ENCODE results near the gene SFRP5. TPM values are rescaled to one million over a fixed set of nuclear protein-coding genes. Genes with fewer than 3 reads are reported as not detected.

Gene SFRP5
- total and polyA plus RNA-seq, 2 of the 4 experiments (the other 2 are of a cell fraction): not detected

- H3K27ac ChIP-seq (ENCODE audit: insufficient read depth, low read length): no peak overlapping the region
- H3K4me2 ChIP-seq (ENCODE audit: low read depth, low read length): no peak overlapping the region
- H3K9me3 ChIP-seq (ENCODE audit: control insufficient read depth, insufficient read depth, low read length): peaks cover 3% of the 10 kb centered on the region; the same call in 1 of the 2 replicates
- no peak overlapping the region for H3K23ac ChIP-seq (ENCODE audit: low read depth, low read length)
- H3K4me3 ChIP-seq (ENCODE audit: insufficient read depth, low read depth, low read length): no peak overlapping the region
- H2BK15ac ChIP-seq (ENCODE audit: low read depth, low read length): no peak overlapping the region
- H3K9me1 ChIP-seq (ENCODE audit: insufficient read depth, low read length): no peaks in the 10 kb centered on the region
- H2AK5ac ChIP-seq (ENCODE audit: low read depth, low read length): no peak overlapping the region
- dilution Hi-C loops (cut with HindIII; ENCODE audit: low sequenced_read_pairs, unreplicated experiment): no loop called here
- no peak overlapping the region for H2AFZ ChIP-seq (replicated peaks; ENCODE audit: low read length, poor library complexity)
- no TSS peak for BruUV-seq (replicated peaks)
- H4K8ac ChIP-seq (ENCODE audit: low read depth in 2 of 2, low read length in 2 of 2): no peak overlapping the region
- peaks cover 30% of the 10 kb centered on the region for H3K27me3 ChIP-seq (ENCODE audit: control insufficient read depth, insufficient read depth, low read length)
- no peak overlapping the region for H2BK5ac ChIP-seq (ENCODE audit: low read depth, low read length, poor library complexity, severe bottlenecking)
- intact Hi-C loops (cut with micrococcal nuclease): no loop called here
- H4K5ac ChIP-seq (ENCODE audit: low read depth, low read length): no peak overlapping the region
- 38% methylated on average over 1 of the region's 5 CpGs; no CpG with 5 or more reads in 1 of the 2 experiments for WGBS, 2 experiments (ENCODE audit: extremely low coverage in 2 of 2, insufficient read length in 1 of 2)
- H3K18ac ChIP-seq (ENCODE audit: low read depth, low read length): no peak overlapping the region
- DNase-seq: no peak
- H4K91ac ChIP-seq (ENCODE audit: insufficient read depth, low read depth, low read length): no peak overlapping the region
- no peak for TF ChIP-seq RAD21 (IDR thresholded peaks at IDR 0.05; ENCODE audit: low read length)
- TF ChIP-seq MXI1 (IDR thresholded peaks at IDR 0.05; ENCODE audit: borderline replicate concordance, low read depth, low read length): no peak
- TF ChIP-seq CTCF (conservative IDR thresholded peaks at IDR 0.05; ENCODE audit: low read depth, low read length): no peak
- TF ChIP-seq RCOR1 (IDR thresholded peaks at IDR 0.05; ENCODE audit: insufficient replicate concordance, low read length): no peak
- no peak for TF ChIP-seq NFE2L2 (IDR thresholded peaks at IDR 0.05; ENCODE audit: low read depth, low read length)
- no peaks in the 10 kb centered on the region for H4K20me1 ChIP-seq (ENCODE audit: insufficient read depth, low read length)
- H3K4me1 ChIP-seq (ENCODE audit: control insufficient read depth, insufficient read depth, low read length): no peaks in the 10 kb centered on the region
- ChIA-PET CTCF (no interaction called here), POLR2A (ENCODE audit: unreplicated experiment) (no interaction called here)
- H3K9ac ChIP-seq (ENCODE audit: low read depth, low read length): no peak overlapping the region
- H3K56ac ChIP-seq (ENCODE audit: extremely low read depth, insufficient read depth, low read length): no peak overlapping the region
- no peak overlapping the region for H3K4ac ChIP-seq (ENCODE audit: low read depth, low read length)
- H2AK9ac ChIP-seq (replicated peaks; ENCODE audit: low read depth, low read length, poor library complexity): no peak overlapping the region
- H2BK120ac ChIP-seq (ENCODE audit: low read depth, low read length): no peak overlapping the region
- H3K14ac ChIP-seq (replicated peaks; ENCODE audit: low read depth, low read length): no peak overlapping the region
- no peak overlapping the region for H2BK20ac ChIP-seq (ENCODE audit: low read depth, low read length)
- in situ Hi-C loops (cut with MboI; ENCODE audit: low sequenced_read_pairs): no loop called here
- ATAC-seq (ENCODE audit: low read depth): no peak
- H3K79me1 ChIP-seq (ENCODE audit: low read depth in 1 of 2, low read length in 2 of 2): no peaks in the 10 kb centered on the region
- H3K36me3 ChIP-seq (ENCODE audit: control insufficient read depth, insufficient read depth, low read length): no peaks in the 10 kb centered on the region
These were observed 29.6 kb upstream of the SFRP5 start for GRCh38 chr10:97801422-97801821.

Measured in IMR-90 (cell line).